Natural killer cell (primary cell): Measurements from ENCODE around the gene ARMC8. TPM values are rescaled to one million over a fixed set of nuclear protein-coding genes. Genes with fewer than 3 reads are reported as not detected.
A peak's percentile ranks its signal among the peaks of the same experiment; 100 is the strongest.

ENCODE experiments used
- ATAC-seq, 3 donors: fragments of 150-1000 bp in 2 of 3; fragments of 200-7000 bp in 1 of 3; cut with Tn5 transposase; 1 replicate in 1 of 3; 2 replicates in 2 of 3; pipeline ENCODE4 v1.10.0; 2021; ENCODE audit warnings: mild to moderate bottlenecking in 2 of 3, moderate library complexity in 2 of 3
- DNase-seq, 2 donors: peaks; one replicate each; pipeline versions ENCODE4 v3.0.0 to v3.0.0-alpha.2; 2013 to 2021; ENCODE audit warnings: mixed read lengths in 1 of 2
- H3K27ac ChIP-seq: one replicate; pipeline ENCODE4 v1.5.1; 2013; ENCODE audit warnings: mild to moderate bottlenecking, low read length
- H3K27me3 ChIP-seq: one replicate; pipeline ENCODE4 v1.6.1; 2013; ENCODE audit warnings: low read length; ENCODE audit not compliant: control insufficient read depth, insufficient read depth
- H3K36me3 ChIP-seq: one replicate; pipeline ENCODE4 v1.6.1; 2013; ENCODE audit warnings: low read length; ENCODE audit not compliant: control insufficient read depth, insufficient read depth
- H3K4me1 ChIP-seq: one replicate; pipeline ENCODE4 v1.6.1; 2013; ENCODE audit warnings: low read length; ENCODE audit not compliant: control insufficient read depth, insufficient read depth
- H3K4me3 ChIP-seq: one replicate; pipeline ENCODE4 v1.5.1; 2013; ENCODE audit warnings: low read length
- H3K9me3 ChIP-seq: one replicate; pipeline ENCODE4 v1.6.1; 2013; ENCODE audit warnings: low read length; ENCODE audit not compliant: control insufficient read depth, insufficient read depth
- H3K27ac Mint-ChIP-seq, 2 donors: one replicate each; pipeline ENCODE4 v1.8.0; 2022; ENCODE audit warnings: mild to moderate bottlenecking in 2 of 2, mixed read lengths in 2 of 2, moderate library complexity in 1 of 2
- H3K27me3 Mint-ChIP-seq, 2 donors: one replicate each; pipeline ENCODE4 v1.8.0; 2022; ENCODE audit warnings: low read depth in 2 of 2, mixed read lengths in 2 of 2
- H3K36me3 Mint-ChIP-seq: one replicate; pipeline ENCODE4 v1.8.0; 2022; ENCODE audit warnings: mixed read lengths
- H3K4me1 Mint-ChIP-seq, 2 donors: one replicate each; pipeline ENCODE4 v1.8.0; 2022; ENCODE audit warnings: mixed read lengths in 2 of 2
- H3K4me3 Mint-ChIP-seq: one replicate; pipeline ENCODE4 v1.8.0; 2022; ENCODE audit warnings: mild to moderate bottlenecking, moderate library complexity, mixed read lengths
- H3K9me3 Mint-ChIP-seq, 2 donors: one replicate each; pipeline ENCODE4 v1.8.0; 2022; ENCODE audit warnings: mixed read lengths in 2 of 2
- CTCF ChIP-seq: fragments of 200-600 bp; IDR thresholded peaks from one replicate; pipeline ENCODE4 v1.8.0; 2022; ENCODE audit warnings: antibody characterized with exemption
- WGBS: methylation state at CpG from one replicate; pipeline ENCODE4 v1.1.7; 2013; ENCODE audit warnings: missing lambda C conversion rate; ENCODE audit not compliant: insufficient coverage; 5-methylcytosine and 5-hydroxymethylcytosine counted together
- intact Hi-C: fragments of 100-400 bp; cut with micrococcal nuclease; formaldehyde crosslinking; loops from one replicate; pipeline ENCODE4 v1.14.2; 2022
- total RNA-seq, 4 donors: library from RNA; stranded (reverse); fragments of 120-200 nt in 1 of 4; gene quantifications; one replicate each; pipeline versions ENCODE4 v1.2.3 to v1.2.4, GENCODE V29; 2013 to 2022

ARMC8 gene
- total RNA-seq, 3 donors from 2014 or later (not counting 1 experiment from before 2014, with no cell fraction given), result 75.4 to 93.5 (median 86.4) TPM

- Mint-ChIP-seq H3K27me3 (peaks cover 10 to 33% of the 10 kb centered on the region in 2 donors), H3K36me3 (no peaks in the 10 kb centered on the region), H3K4me1 (peaks cover 36 to 40% of the 10 kb centered on the region in 2 donors), H3K4me3 (peak overlapping the region; percentile 95), H3K9me3 (no peaks in the 10 kb centered on the region), H3K27ac (peak overlapping the region; percentile 89 to 93)
- peaks cover 3% of the 10 kb centered on the region for H3K4me1 ChIP-seq
- WGBS, result 96% methylated on average over 1 of the region's 2 CpGs
- no peak overlapping the region for H3K4me3 ChIP-seq
- no peaks in the 10 kb centered on the region for H3K9me3 ChIP-seq
- no peak for ATAC-seq
- no peaks in the 10 kb centered on the region for H3K36me3 ChIP-seq
- no peak for TF ChIP-seq CTCF
- DNase-seq, result peak in 1 of 2 donors; percentile 17
- no peaks in the 10 kb centered on the region for H3K27me3 ChIP-seq
- intact Hi-C loops, result loop anchor here (10.0 kb wide), 1 partner anchor 139 kb away; the partner anchor contains the start of gene NME9
- H3K27ac ChIP-seq, result no peak overlapping the region
Measured at GRCh38 chr3:138186221-138186620, 880 bp upstream of the ARMC8 start.

- H3K4me3 Mint-ChIP-seq, result peak overlapping the region; percentile 95
- 0% methylated on average over 25 of the region's 25 CpGs for WGBS
- peak; percentile 92 to 96 (median 93) for ATAC-seq
- peaks cover 42 to 46% of the 10 kb centered on the region in 2 donors for H3K4me1 Mint-ChIP-seq
- H3K27me3 Mint-ChIP-seq, result peaks cover 10 to 33% of the 10 kb centered on the region in 2 donors
- no peaks in the 10 kb centered on the region for H3K9me3 ChIP-seq
- H3K36me3 Mint-ChIP-seq, result no peaks in the 10 kb centered on the region
- DNase-seq, result peak; percentile 83 to 96
- TF ChIP-seq CTCF, result no peak
- peak overlapping the region; percentile 87 for H3K4me3 ChIP-seq
- H3K27me3 ChIP-seq, result no peaks in the 10 kb centered on the region
- peak overlapping the region; percentile 88 for H3K27ac ChIP-seq
- no peaks in the 10 kb centered on the region for H3K9me3 Mint-ChIP-seq
- H3K27ac Mint-ChIP-seq, result peak overlapping the region; percentile 89 to 93
- intact Hi-C loops, result loop anchor here (1.0 to 10.0 kb wide), 2 partner anchors 13 to 138 kb away; partner anchors contain the start of genes DBR1 and NME9
- H3K4me1 ChIP-seq, result peaks cover 3% of the 10 kb centered on the region
- H3K36me3 ChIP-seq, result no peaks in the 10 kb centered on the region
Measured at GRCh38 chr3:138186803-138187295, 252 bp upstream of the ARMC8 start.

GRCh38 chr3:138188013-138188730 is 1.1 kb downstream of the ARMC8 start:
- 9% methylated on average over 16 of the region's 17 CpGs for WGBS
- H3K27ac ChIP-seq, result peak overlapping the region; percentile 88
- peaks cover 43 to 46% of the 10 kb centered on the region in 2 donors for H3K4me1 Mint-ChIP-seq
- peak overlapping the region; percentile 89 to 93 for H3K27ac Mint-ChIP-seq
- ATAC-seq, result peak in 2 of 3 donors; percentile 3 to 25
- no peaks in the 10 kb centered on the region for H3K36me3 ChIP-seq
- peaks cover 3% of the 10 kb centered on the region for H3K4me1 ChIP-seq
- DNase-seq, result peak in 1 of 2 donors; percentile 56
- intact Hi-C loops, result loop anchor here (10.0 kb wide), 1 partner anchor 137 kb away; the partner anchor contains the start of gene NME9
- H3K36me3 Mint-ChIP-seq, result no peaks in the 10 kb centered on the region
- peak overlapping the region; percentile 87 for H3K4me3 ChIP-seq
- no peak for TF ChIP-seq CTCF
- peak overlapping the region; percentile 95 for H3K4me3 Mint-ChIP-seq
- H3K27me3 ChIP-seq, result no peaks in the 10 kb centered on the region
- H3K9me3 Mint-ChIP-seq, result no peaks in the 10 kb centered on the region
- H3K9me3 ChIP-seq, result no peaks in the 10 kb centered on the region
- H3K27me3 Mint-ChIP-seq, result peaks cover 10 to 26% of the 10 kb centered on the region in 2 donors
